SK-N-MC (cell line): ENCODE measurements around the gene KNOP1.

ENCODE experiments used
- DNase-seq: peaks from one replicate; pipeline ENCODE4 v3.0.0-alpha.2; 2011; ENCODE audit warnings: low read depth, low spot score
- H3K27ac ChIP-seq: fragments of 200-600 bp; sonication (generic); 2 replicates; pipeline ENCODE4 v1.5.1; 2016; ENCODE audit warnings: mixed run types
- H3K36me3 ChIP-seq: fragments of 200-600 bp; sonication (generic); 2 replicates; pipeline ENCODE4 v1.6.1; 2017; ENCODE audit warnings: antibody characterized with exemption, low read length, mixed read lengths; ENCODE audit not compliant: insufficient read depth
- H3K4me3 ChIP-seq: fragments of 200-600 bp; sonication (generic); 2 replicates; pipeline ENCODE4 v1.5.1; 2016
- H3K9ac ChIP-seq: fragments of 200-600 bp; sonication (generic); 2 replicates; pipeline ENCODE4 v1.8.0; 2017; ENCODE audit warnings: mixed run types, mixed read lengths; ENCODE audit not compliant: insufficient read length
- H3K9me3 ChIP-seq: fragments of 200-600 bp; sonication (generic); 2 replicates; pipeline ENCODE4 v1.6.1; 2017; ENCODE audit warnings: low read depth, mild to moderate bottlenecking, antibody characterized with exemption, low read length, moderate library complexity, mixed read lengths
- EZH2 ChIP-seq: fragments of 200-600 bp; sonication (generic); IDR thresholded peaks from one replicate; pipeline ENCODE4 v1.6.1; 2017; ENCODE audit warnings: antibody characterized with exemption
- FOXP2 ChIP-seq: optimal IDR thresholded peaks from 2 replicates; pipeline ENCODE3; 2011; ENCODE audit warnings: mild to moderate bottlenecking, moderate library complexity; ENCODE audit not compliant: insufficient read depth; ENCODE audit errors: extremely low read length, control extremely low read depth
- POLR2AphosphoS5 ChIP-seq: IDR thresholded peaks from 2 replicates; pipeline ENCODE4 v1.6.1; 2012; ENCODE audit warnings: mild to moderate bottlenecking, low read depth, low read length, borderline replicate concordance

KNOP1 gene

GRCh38 chr16:19754644-19755036, 36.6 kb upstream of the KNOP1 start:
- no peaks in the 10 kb centered on the region for H3K9me3 ChIP-seq
- no peak for DNase-seq
- H3K9ac ChIP-seq: no peak overlapping the region
- no peak for TF ChIP-seq EZH2
- TF ChIP-seq FOXP2: no peak
- no peak for TF ChIP-seq POLR2AphosphoS5
- no peaks in the 10 kb centered on the region for H3K36me3 ChIP-seq
- H3K4me3 ChIP-seq: no peak overlapping the region
- H3K27ac ChIP-seq: no peak overlapping the region

- no peak for TF ChIP-seq POLR2AphosphoS5
- no peak for TF ChIP-seq EZH2
- no peak for TF ChIP-seq FOXP2
- no peaks in the 10 kb centered on the region for H3K9me3 ChIP-seq
- no peaks in the 10 kb centered on the region for H3K36me3 ChIP-seq
- no peak overlapping the region for H3K27ac ChIP-seq
- H3K4me3 ChIP-seq: no peak overlapping the region
- no peak for DNase-seq
- no peak overlapping the region for H3K9ac ChIP-seq
These were observed 36.0 kb upstream of the KNOP1 start for GRCh38 chr16:19753815-19754643.

GRCh38 chr16:19751478-19752385, 33.7 kb upstream of the KNOP1 start:
- Histone ChIP-seq H3K9ac (no peak overlapping the region), H3K36me3 (no peaks in the 10 kb centered on the region), H3K9me3 (no peaks in the 10 kb centered on the region), H3K27ac (no peak overlapping the region), H3K4me3 (no peak overlapping the region)
- DNase-seq: no peak
- TF ChIP-seq POLR2AphosphoS5 (no peak), FOXP2 (no peak), EZH2 (no peak)

GRCh38 chr16:19749571-19750080, 31.6 kb upstream of the KNOP1 start:
- no peak for TF ChIP-seq EZH2
- no peak for TF ChIP-seq FOXP2
- no peak for TF ChIP-seq POLR2AphosphoS5
- no peak overlapping the region for H3K4me3 ChIP-seq
- no peaks in the 10 kb centered on the region for H3K9me3 ChIP-seq
- H3K36me3 ChIP-seq: no peaks in the 10 kb centered on the region
- H3K9ac ChIP-seq: no peak overlapping the region
- no peak for DNase-seq
- no peak overlapping the region for H3K27ac ChIP-seq

- no peaks in the 10 kb centered on the region for H3K36me3 ChIP-seq
- TF ChIP-seq POLR2AphosphoS5 (no peak), EZH2 (no peak), FOXP2 (no peak)
- H3K9ac ChIP-seq: no peak overlapping the region
- no peak overlapping the region for H3K4me3 ChIP-seq
- H3K27ac ChIP-seq: no peak overlapping the region
- no peaks in the 10 kb centered on the region for H3K9me3 ChIP-seq
- DNase-seq: no peak
These were observed 30.6 kb upstream of the KNOP1 start for GRCh38 chr16:19748389-19749168.

GRCh38 chr16:19746561-19746960, 28.5 kb upstream of the KNOP1 start:
- no peak overlapping the region for H3K4me3 ChIP-seq
- no peaks in the 10 kb centered on the region for H3K36me3 ChIP-seq
- no peak for TF ChIP-seq POLR2AphosphoS5
- no peak for TF ChIP-seq FOXP2
- TF ChIP-seq EZH2: no peak
- no peak overlapping the region for H3K27ac ChIP-seq
- no peaks in the 10 kb centered on the region for H3K9me3 ChIP-seq
- H3K9ac ChIP-seq: no peak overlapping the region
- no peak for DNase-seq

- DNase-seq: no peak
- H3K36me3 ChIP-seq: no peaks in the 10 kb centered on the region
- TF ChIP-seq FOXP2: no peak
- TF ChIP-seq EZH2: no peak
- TF ChIP-seq POLR2AphosphoS5: no peak
- H3K4me3 ChIP-seq: no peak overlapping the region
- H3K27ac ChIP-seq: no peak overlapping the region
- H3K9me3 ChIP-seq: no peaks in the 10 kb centered on the region
- H3K9ac ChIP-seq: no peak overlapping the region
These were observed 27.4 kb upstream of the KNOP1 start for GRCh38 chr16:19745286-19746010.
